GM12891 (cell line): ENCODE measurements around the gene CFAP73.

Experiments
- PAX5 ChIP-seq: IDR thresholded peaks from 2 replicates; pipeline ENCODE4 v1.6.1; 2011; ENCODE audit warnings: low read length, moderate library complexity, mild to moderate bottlenecking; ENCODE audit not compliant: insufficient read depth, severe bottlenecking
- POLR2A ChIP-seq: IDR thresholded peaks from 2 replicates; pipeline ENCODE4 v1.6.1; 2011; ENCODE audit warnings: low read depth, low read length, control low read depth
- POLR2AphosphoS5 ChIP-seq: IDR thresholded peaks from 2 replicates; pipeline ENCODE4 v1.6.1; 2011; ENCODE audit warnings: low read depth, low read length, control low read depth
- POU2F2 ChIP-seq: IDR thresholded peaks from 2 replicates; pipeline ENCODE4 v1.6.1; 2011; ENCODE audit warnings: low read depth, mild to moderate bottlenecking, control low read depth, low read length, moderate library complexity
- SPI1 ChIP-seq: IDR thresholded peaks from 2 replicates; pipeline ENCODE4 v1.6.1; 2011; ENCODE audit warnings: low read depth, low read length, control low read depth
- TAF1 ChIP-seq: IDR thresholded peaks from 2 replicates; pipeline ENCODE4 v1.6.1; 2011; ENCODE audit warnings: low read depth, low read length, control low read depth

DNA sequence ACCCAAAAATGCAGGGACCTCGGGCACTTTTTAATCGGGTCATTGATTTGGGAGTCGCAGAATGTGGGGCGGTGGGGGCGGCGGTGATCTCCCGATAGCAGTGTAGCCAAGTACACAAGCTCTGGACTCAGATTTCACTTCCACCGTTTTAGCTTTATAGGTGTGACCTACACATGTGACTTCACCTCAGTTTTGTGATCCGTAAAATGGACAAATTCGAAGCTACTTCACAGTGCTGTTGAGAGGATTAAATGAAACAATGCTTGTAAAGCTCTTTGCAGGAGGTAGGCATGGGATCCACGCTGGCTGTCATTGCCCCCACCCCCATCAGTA lies 36.5 kb downstream of the CFAP73 start:
- no peak for TF ChIP-seq TAF1
- no peak for TF ChIP-seq PAX5
- no peak for TF ChIP-seq POLR2A
- no peak for TF ChIP-seq POLR2AphosphoS5
- no peak for TF ChIP-seq POU2F2
- no peak for TF ChIP-seq SPI1
